Esophagus squamous epithelium (tissue), 4 donors: Measurements from ENCODE around the gene KCTD5.

Source experiments
- POLR2A ChIP-seq, 4 donors: fragments of 450-650 bp; IDR thresholded peaks; one replicate each; pipeline ENCODE4 v1.6.1; 2017; ENCODE audit warnings: antibody characterized with exemption in 4 of 4, mild to moderate bottlenecking in 4 of 4, moderate library complexity in 3 of 4
- TF ChIP-seq, protein P1 (sequence below), 6 experiments: fragments of 450-650 bp in 4 of 6; fragments of 200-600 bp in 2 of 6; sonication (generic) in 2 of 6; IDR thresholded peaks; one replicate each; pipeline ENCODE4 v1.5.1; 2016 to 2019; ENCODE audit warnings: antibody characterized with exemption in 6 of 6, mild to moderate bottlenecking in 4 of 6, moderate library complexity in 4 of 6

DNA sequence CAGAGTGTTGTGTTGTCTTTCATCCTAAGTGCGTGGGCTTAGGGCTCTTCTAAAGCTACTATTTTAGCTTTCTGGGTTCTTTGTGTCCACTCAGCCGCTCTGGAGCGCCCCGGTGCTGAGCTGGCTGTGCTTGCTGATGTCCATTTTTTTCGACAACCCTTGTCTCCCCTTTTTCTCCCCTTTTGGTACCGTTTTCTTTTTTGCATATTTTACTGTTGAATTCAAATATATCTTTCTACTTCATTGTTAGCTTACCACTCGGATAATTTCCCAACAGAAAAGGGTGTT is 71.4 kb downstream of the KCTD5 start:
- no peak for TF ChIP-seq POLR2A (IDR thresholded peaks at IDR 0.05)
- TF ChIP-seq, protein P1, sequence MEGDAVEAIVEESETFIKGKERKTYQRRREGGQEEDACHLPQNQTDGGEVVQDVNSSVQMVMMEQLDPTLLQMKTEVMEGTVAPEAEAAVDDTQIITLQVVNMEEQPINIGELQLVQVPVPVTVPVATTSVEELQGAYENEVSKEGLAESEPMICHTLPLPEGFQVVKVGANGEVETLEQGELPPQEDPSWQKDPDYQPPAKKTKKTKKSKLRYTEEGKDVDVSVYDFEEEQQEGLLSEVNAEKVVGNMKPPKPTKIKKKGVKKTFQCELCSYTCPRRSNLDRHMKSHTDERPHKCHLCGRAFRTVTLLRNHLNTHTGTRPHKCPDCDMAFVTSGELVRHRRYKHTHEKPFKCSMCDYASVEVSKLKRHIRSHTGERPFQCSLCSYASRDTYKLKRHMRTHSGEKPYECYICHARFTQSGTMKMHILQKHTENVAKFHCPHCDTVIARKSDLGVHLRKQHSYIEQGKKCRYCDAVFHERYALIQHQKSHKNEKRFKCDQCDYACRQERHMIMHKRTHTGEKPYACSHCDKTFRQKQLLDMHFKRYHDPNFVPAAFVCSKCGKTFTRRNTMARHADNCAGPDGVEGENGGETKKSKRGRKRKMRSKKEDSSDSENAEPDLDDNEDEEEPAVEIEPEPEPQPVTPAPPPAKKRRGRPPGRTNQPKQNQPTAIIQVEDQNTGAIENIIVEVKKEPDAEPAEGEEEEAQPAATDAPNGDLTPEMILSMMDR (IDR thresholded peaks at IDR 0.05): no peak
